LNCaP clone FGC (cell line): Measurements from ENCODE around the gene MYO5A.
"Not testable (repeated sequence)": the region's sequence is repeated elsewhere in the genome, so short reads cannot be mapped to it uniquely, and the experiment has no call there.

ENCODE experiments used
- DNase-seq: peaks from one replicate; pipeline ENCODE4 v3.0.0-alpha.2; 2011; ENCODE audit warnings: low read depth
- H3K4me3 ChIP-seq: 2 replicates; pipeline ENCODE4 v1.5.1; 2011; ENCODE audit warnings: mild to moderate bottlenecking, low read depth, low read length, control low read depth
- CTCF ChIP-seq: IDR thresholded peaks from 2 replicates; pipeline ENCODE4 v1.5.1; 2012; ENCODE audit warnings: mild to moderate bottlenecking; ENCODE audit not compliant: control insufficient read depth, insufficient read depth; ENCODE audit errors: extremely low read depth

The MYO5A gene

DNA sequence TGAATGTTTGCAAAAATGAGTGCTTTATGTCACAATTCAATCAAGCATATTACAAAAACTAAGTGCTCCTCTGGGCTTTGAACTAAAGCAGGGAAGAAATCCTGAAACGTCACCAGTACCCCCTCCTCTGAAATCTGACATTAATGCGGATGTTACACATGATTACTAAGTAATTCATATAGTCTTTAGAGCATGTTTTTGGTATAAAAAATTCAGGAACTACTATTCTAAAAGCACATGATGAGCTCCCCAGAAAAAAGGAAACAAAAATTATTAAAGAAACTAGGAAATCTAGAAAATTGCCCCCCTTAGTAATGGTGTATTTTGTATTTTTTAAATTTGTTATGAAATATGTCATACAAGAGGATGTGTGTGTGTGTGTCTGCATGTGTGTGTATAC, 87.7 kb downstream of the MYO5A start:
- H3K4me3 ChIP-seq = no peak overlapping the region
- DNase-seq = no peak
- no peak for TF ChIP-seq CTCF

DNA sequence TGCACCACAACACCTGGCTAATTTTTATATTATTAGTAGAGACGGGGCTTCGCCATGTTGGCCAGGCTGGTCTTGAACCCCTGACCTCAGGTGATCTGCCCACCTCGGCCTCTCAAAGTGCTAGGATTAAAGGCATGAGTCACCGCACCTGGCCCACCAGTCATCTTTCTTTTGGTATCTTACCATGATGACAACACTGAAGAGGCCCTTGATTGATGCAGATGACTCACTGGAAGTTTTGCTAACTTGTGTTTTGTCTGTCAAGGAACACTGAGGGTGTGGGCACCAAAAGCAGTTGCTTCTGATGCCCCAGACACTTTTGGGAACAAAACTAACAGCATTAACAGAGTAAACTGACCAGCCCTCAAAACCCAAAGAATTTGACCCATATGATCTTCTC, 88.3 kb downstream of the MYO5A start:
- DNase-seq = no peak
- no peak overlapping the region for H3K4me3 ChIP-seq
- TF ChIP-seq CTCF = no peak

GRCh38 chr15:52439470-52439869, 89.2 kb downstream of the MYO5A start:
- TF ChIP-seq CTCF = no peak
- H3K4me3 ChIP-seq = no peak overlapping the region

DNA sequence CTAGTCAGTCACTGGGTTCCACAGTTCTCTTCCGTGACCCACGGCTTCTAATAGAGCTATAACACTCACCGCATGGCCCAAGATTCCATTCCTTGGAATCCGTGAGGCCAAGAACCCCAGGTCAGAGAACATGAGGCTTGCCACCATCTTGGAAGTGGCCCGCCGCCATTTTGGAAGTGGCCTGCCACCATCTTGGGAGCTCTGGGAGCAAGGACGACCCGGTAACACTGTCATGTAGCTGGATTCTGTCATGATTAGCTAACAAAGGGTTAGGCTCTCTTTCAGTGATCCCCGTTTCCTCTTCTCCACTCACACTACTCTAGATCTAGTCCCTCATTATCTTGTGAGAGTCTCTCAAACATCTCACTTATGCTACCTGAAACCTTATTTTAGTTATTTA, 89.6 kb downstream of the MYO5A start:
- H3K4me3 ChIP-seq, DNase-seq: not testable (repeated sequence)

More at GRCh38 chr15:52439470-52439869, 89.2 kb downstream of the MYO5A start:
- DNase-seq = no peak

GRCh38 chr15:52438047-52438446, 90.6 kb downstream of the MYO5A start:
- no peak for DNase-seq
- H3K4me3 ChIP-seq = no peak overlapping the region
- TF ChIP-seq CTCF = no peak

GRCh38 chr15:52437646-52438045, 91.0 kb downstream of the MYO5A start:
- H3K4me3 ChIP-seq = no peak overlapping the region
- no peak for TF ChIP-seq CTCF
- DNase-seq = no peak

DNA sequence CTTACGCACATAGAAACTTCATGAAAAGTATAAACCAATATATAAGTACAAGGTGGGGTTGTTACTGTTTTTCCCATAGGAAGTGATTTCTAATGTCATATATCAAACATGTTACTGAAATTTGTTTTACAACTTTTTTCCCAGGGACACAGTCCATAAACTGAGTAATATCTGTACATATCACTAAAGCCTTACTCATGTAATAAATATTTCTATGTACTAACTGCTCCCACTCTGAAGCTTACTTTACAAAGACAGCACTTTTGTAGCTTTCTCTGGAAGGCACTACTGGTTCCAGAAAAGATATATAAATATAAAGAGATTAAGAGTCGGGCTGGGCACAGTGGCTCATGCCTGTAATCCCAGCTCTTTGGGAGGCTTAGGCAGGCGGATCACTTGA, 91.7 kb downstream of the MYO5A start:
- no peak for DNase-seq

More for the DNA sequence above, 91.7 kb downstream of the MYO5A start:
- H3K4me3 ChIP-seq = no peak overlapping the region
- no peak for TF ChIP-seq CTCF
